Ishikawa (cell line): ENCODE data around the gene IL17RC.

ENCODE experiments used
- CEBPB ChIP-seq: IDR thresholded peaks from 2 replicates; pipeline ENCODE4 v1.6.1; 2012
- CREB1 ChIP-seq: IDR thresholded peaks from 2 replicates; pipeline ENCODE4 v1.6.1; 2012; ENCODE audit warnings: low read depth
- EGR1 ChIP-seq: IDR thresholded peaks from 2 replicates; pipeline ENCODE4 v1.6.1; 2012
- EP300 ChIP-seq: IDR thresholded peaks from 2 replicates; pipeline ENCODE4 v1.6.1; 2012; ENCODE audit warnings: borderline replicate concordance
- FOXM1 ChIP-seq: IDR thresholded peaks from 2 replicates; pipeline ENCODE4 v1.6.1; 2012; ENCODE audit warnings: low read depth, borderline replicate concordance
- MAX ChIP-seq: IDR thresholded peaks from 2 replicates; pipeline ENCODE4 v1.6.1; 2012
- NFIC ChIP-seq: IDR thresholded peaks from 2 replicates; pipeline ENCODE4 v1.6.1; 2012
- RAD21 ChIP-seq: IDR thresholded peaks from 2 replicates; pipeline ENCODE4 v1.6.1; 2012; ENCODE audit warnings: low read depth
- TAF1 ChIP-seq: IDR thresholded peaks from 2 replicates; pipeline ENCODE4 v1.6.1; 2012; ENCODE audit warnings: low read depth, mild to moderate bottlenecking
- TCF12 ChIP-seq: IDR thresholded peaks from 2 replicates; pipeline ENCODE4 v1.6.1; 2012; ENCODE audit warnings: low read depth
- YY1 ChIP-seq: IDR thresholded peaks from 2 replicates; pipeline ENCODE4 v1.6.1; 2012; ENCODE audit warnings: low read depth
- TF ChIP-seq, protein P1 (sequence below): IDR thresholded peaks from 2 replicates; pipeline ENCODE4 v1.6.1; 2012; ENCODE audit warnings: low read depth, mild to moderate bottlenecking

DNA sequence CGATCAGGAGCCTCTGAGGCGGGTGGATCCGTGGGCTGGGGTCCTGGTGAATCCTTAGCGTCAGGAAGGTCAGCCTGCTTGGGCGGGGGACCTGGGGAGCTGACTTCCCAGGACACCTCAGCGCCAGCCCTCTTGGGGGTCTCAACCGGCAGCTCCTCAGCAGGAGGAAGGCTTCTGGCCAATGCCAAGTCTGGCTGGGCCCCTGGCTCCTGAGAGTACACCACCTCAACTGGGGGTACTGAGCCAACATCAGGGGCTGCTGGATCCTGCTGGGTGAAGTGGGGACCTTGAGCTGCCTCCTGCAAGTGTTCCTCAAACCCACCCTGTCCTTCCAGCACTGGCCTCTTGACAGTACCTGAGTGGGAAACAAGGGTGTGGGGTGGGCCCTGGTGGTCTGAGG, 32.2 kb downstream of the IL17RC start:
- TF ChIP-seq CEBPB (no peak), MAX (no peak), YY1 (no peak), EP300 (no peak), EGR1 (no peak), NFIC (no peak), TAF1 (no peak), FOXM1 (no peak), RAD21 (no peak), TCF12 (no peak), CREB1 (no peak)
- TF ChIP-seq, protein P1, sequence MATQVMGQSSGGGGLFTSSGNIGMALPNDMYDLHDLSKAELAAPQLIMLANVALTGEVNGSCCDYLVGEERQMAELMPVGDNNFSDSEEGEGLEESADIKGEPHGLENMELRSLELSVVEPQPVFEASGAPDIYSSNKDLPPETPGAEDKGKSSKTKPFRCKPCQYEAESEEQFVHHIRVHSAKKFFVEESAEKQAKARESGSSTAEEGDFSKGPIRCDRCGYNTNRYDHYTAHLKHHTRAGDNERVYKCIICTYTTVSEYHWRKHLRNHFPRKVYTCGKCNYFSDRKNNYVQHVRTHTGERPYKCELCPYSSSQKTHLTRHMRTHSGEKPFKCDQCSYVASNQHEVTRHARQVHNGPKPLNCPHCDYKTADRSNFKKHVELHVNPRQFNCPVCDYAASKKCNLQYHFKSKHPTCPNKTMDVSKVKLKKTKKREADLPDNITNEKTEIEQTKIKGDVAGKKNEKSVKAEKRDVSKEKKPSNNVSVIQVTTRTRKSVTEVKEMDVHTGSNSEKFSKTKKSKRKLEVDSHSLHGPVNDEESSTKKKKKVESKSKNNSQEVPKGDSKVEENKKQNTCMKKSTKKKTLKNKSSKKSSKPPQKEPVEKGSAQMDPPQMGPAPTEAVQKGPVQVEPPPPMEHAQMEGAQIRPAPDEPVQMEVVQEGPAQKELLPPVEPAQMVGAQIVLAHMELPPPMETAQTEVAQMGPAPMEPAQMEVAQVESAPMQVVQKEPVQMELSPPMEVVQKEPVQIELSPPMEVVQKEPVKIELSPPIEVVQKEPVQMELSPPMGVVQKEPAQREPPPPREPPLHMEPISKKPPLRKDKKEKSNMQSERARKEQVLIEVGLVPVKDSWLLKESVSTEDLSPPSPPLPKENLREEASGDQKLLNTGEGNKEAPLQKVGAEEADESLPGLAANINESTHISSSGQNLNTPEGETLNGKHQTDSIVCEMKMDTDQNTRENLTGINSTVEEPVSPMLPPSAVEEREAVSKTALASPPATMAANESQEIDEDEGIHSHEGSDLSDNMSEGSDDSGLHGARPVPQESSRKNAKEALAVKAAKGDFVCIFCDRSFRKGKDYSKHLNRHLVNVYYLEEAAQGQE = no peak
